GM19023 (cell line): ENCODE measurements around the gene HSPB7.
"Not testable (repeated sequence)": the region's sequence is repeated elsewhere in the genome, so short reads cannot be mapped to it uniquely, and the experiment has no call there.

ENCODE experiments used
- ATAC-seq: cut with Tn5 transposase; IDR thresholded peaks from one replicate; pipeline ENCODE4 v1.9.1; 2021; ENCODE audit warnings: mild to moderate bottlenecking, moderate library complexity; ENCODE audit not compliant: unreplicated experiment

Gene HSPB7

GRCh38 chr1:16051039-16051438, 33.2 kb upstream of the HSPB7 start:
- no peak for ATAC-seq

GRCh38 chr1:16050328-16050727, 32.5 kb upstream of the HSPB7 start:
- no peak for ATAC-seq

GRCh38 chr1:16048573-16049189, 30.8 kb upstream of the HSPB7 start:
- ATAC-seq: no peak

GRCh38 chr1:16047791-16048475, 30.1 kb upstream of the HSPB7 start:
- no peak for ATAC-seq

GRCh38 chr1:16046842-16047241, 29.0 kb upstream of the HSPB7 start:
- ATAC-seq: no peak

- ATAC-seq: no peak
These were observed 26.1 kb upstream of the HSPB7 start for GRCh38 chr1:16043950-16044349.

- no peak for ATAC-seq
These were observed 25.7 kb upstream of the HSPB7 start, which contains the start of gene CLCNKB for GRCh38 chr1:16043521-16043920. CLCNKB (plus strand) TSS chr1:16043782; CDS start chr1:16044493, 711 bp downstream.

GRCh38 chr1:16042654-16043053, 24.8 kb upstream of the HSPB7 start:
- ATAC-seq: not testable (repeated sequence)

GRCh38 chr1:16042096-16042495, 24.3 kb upstream of the HSPB7 start:
- ATAC-seq: no peak

GRCh38 chr1:16041200-16041599, 23.4 kb upstream of the HSPB7 start:
- no peak for ATAC-seq

- ATAC-seq: not testable (repeated sequence)
These were observed 22.0 kb upstream of the HSPB7 start for GRCh38 chr1:16039871-16040270.

GRCh38 chr1:16038620-16038912, 20.7 kb upstream of the HSPB7 start:
- ATAC-seq: no peak

GRCh38 chr1:16036461-16036860, 18.6 kb upstream of the HSPB7 start:
- not testable (repeated sequence) for ATAC-seq

GRCh38 chr1:16033103-16033632, 15.3 kb upstream of the HSPB7 start:
- not testable (repeated sequence) for ATAC-seq

- ATAC-seq: peak; percentile 64
These were observed 14.7 kb upstream of the HSPB7 start for GRCh38 chr1:16032388-16033102.

- no peak for ATAC-seq
These were observed 13.7 kb upstream of the HSPB7 start for GRCh38 chr1:16031551-16031950.

GRCh38 chr1:16029288-16029687, 11.4 kb upstream of the HSPB7 start:
- ATAC-seq: no peak

- ATAC-seq: not testable (repeated sequence)
These were observed 11.1 kb upstream of the HSPB7 start for GRCh38 chr1:16029003-16029268.

- no peak for ATAC-seq
These were observed 10.6 kb upstream of the HSPB7 start for GRCh38 chr1:16028237-16029002.

- no peak for ATAC-seq
These were observed 9.1 kb upstream of the HSPB7 start for GRCh38 chr1:16026723-16027484.

- not testable (repeated sequence) for ATAC-seq
These were observed 8.5 kb upstream of the HSPB7 start for GRCh38 chr1:16026302-16026701.
